ENCODE results near the gene CATSPERZ. TPM values are rescaled to one million over a fixed set of nuclear protein-coding genes. Genes with fewer than 3 reads are reported as not detected.

CATSPERZ gene
- total RNA-seq, 1 donor from 2014 or later = not detected

- H3K27me3 ChIP-seq (ENCODE audit: low read depth) = no peaks in the 10 kb centered on the region
- H3K27ac ChIP-seq (replicated peaks) = peak overlapping the region; percentile 84
- intact Hi-C loops (cut with micrococcal nuclease) = no loop called here
- H3K36me3 ChIP-seq = peaks cover 36% of the 10 kb centered on the region
- TF ChIP-seq CTCF (IDR thresholded peaks at IDR 0.05; ENCODE audit: borderline replicate concordance) = no peak
- no peaks in the 10 kb centered on the region for H3K9me3 ChIP-seq (replicated peaks)
- H3K4me1 ChIP-seq = peaks cover 36% of the 10 kb centered on the region
- DNase-seq = no peak
- peak overlapping the region; percentile 88 for H3K4me3 ChIP-seq
These were observed 47.1 kb upstream of the CATSPERZ start for GRCh38 chr11:64253043-64253442.

- intact Hi-C loops (cut with micrococcal nuclease) = no loop called here
- Histone ChIP-seq H3K4me1 (peaks cover 36% of the 10 kb centered on the region), H3K4me3 (no peak overlapping the region), H3K27me3 (ENCODE audit: low read depth) (no peaks in the 10 kb centered on the region), H3K36me3 (peaks cover 40% of the 10 kb centered on the region), H3K27ac (replicated peaks) (peak overlapping the region; percentile 16), H3K9me3 (replicated peaks) (no peaks in the 10 kb centered on the region)
- TF ChIP-seq CTCF (IDR thresholded peaks at IDR 0.05; ENCODE audit: borderline replicate concordance) = no peak
- DNase-seq = no peak
These were observed 46.7 kb upstream of the CATSPERZ start for GRCh38 chr11:64253481-64253880.

GRCh38 chr11:64254326-64254725 lies 45.8 kb upstream of the CATSPERZ start:
- Histone ChIP-seq H3K36me3 (peaks cover 49% of the 10 kb centered on the region), H3K4me3 (no peak overlapping the region), H3K27me3 (ENCODE audit: low read depth) (no peaks in the 10 kb centered on the region), H3K9me3 (replicated peaks) (no peaks in the 10 kb centered on the region), H3K27ac (replicated peaks) (no peak overlapping the region), H3K4me1 (peaks cover 36% of the 10 kb centered on the region)
- TF ChIP-seq CTCF (IDR thresholded peaks at IDR 0.05; ENCODE audit: borderline replicate concordance) = no peak
- intact Hi-C loops (cut with micrococcal nuclease) = no loop called here
- DNase-seq = no peak

- intact Hi-C loops (cut with micrococcal nuclease) = no loop called here
- no peaks in the 10 kb centered on the region for H3K9me3 ChIP-seq (replicated peaks)
- H3K27me3 ChIP-seq (ENCODE audit: low read depth) = no peaks in the 10 kb centered on the region
- TF ChIP-seq CTCF (IDR thresholded peaks at IDR 0.05; ENCODE audit: borderline replicate concordance) = no peak
- peaks cover 35% of the 10 kb centered on the region for H3K4me1 ChIP-seq
- H3K36me3 ChIP-seq = peaks cover 58% of the 10 kb centered on the region
- no peak overlapping the region for H3K27ac ChIP-seq (replicated peaks)
- no peak overlapping the region for H3K4me3 ChIP-seq
- no peak for DNase-seq
These were observed 44.7 kb upstream of the CATSPERZ start for GRCh38 chr11:64255135-64256128.

GRCh38 chr11:64256300-64256699 lies 43.9 kb upstream of the CATSPERZ start:
- intact Hi-C loops (cut with micrococcal nuclease) = no loop called here
- H3K36me3 ChIP-seq = peaks cover 63% of the 10 kb centered on the region

More at GRCh38 chr11:64256300-64256699, 43.9 kb upstream of the CATSPERZ start:
- Histone ChIP-seq H3K27me3 (ENCODE audit: low read depth) (no peaks in the 10 kb centered on the region), H3K9me3 (replicated peaks) (no peaks in the 10 kb centered on the region), H3K4me3 (no peak overlapping the region), H3K4me1 (peaks cover 27% of the 10 kb centered on the region), H3K27ac (replicated peaks) (no peak overlapping the region)
- no peak for DNase-seq
- TF ChIP-seq CTCF (IDR thresholded peaks at IDR 0.05; ENCODE audit: borderline replicate concordance) = no peak

Data from left ventricle myocardium inferior (tissue), 1 donor.